GM12864 (cell line): Measurements from ENCODE around the gene RUNDC1.

Source experiments
- DNase-seq: peaks from one replicate; pipeline ENCODE4 v3.0.0-alpha.2; 2011; ENCODE audit warnings: low read depth
- H3K4me3 ChIP-seq: 2 replicates; pipeline ENCODE4 v1.5.1; 2011; ENCODE audit warnings: mild to moderate bottlenecking, low read depth, low read length, control low read depth
- CTCF ChIP-seq: IDR thresholded peaks from 2 replicates; pipeline ENCODE4 v1.5.1; 2011; ENCODE audit warnings: low read depth, mild to moderate bottlenecking, moderate library complexity, low read length, control low read depth, inconsistent platforms; ENCODE audit errors: missing control alignments

The RUNDC1 gene

GRCh38 chr17:43015579-43015978, 35.2 kb downstream of the RUNDC1 start:
- H3K4me3 ChIP-seq = no peak overlapping the region
- TF ChIP-seq CTCF = no peak
- DNase-seq = no peak

GRCh38 chr17:43016216-43016615, 35.9 kb downstream of the RUNDC1 start:
- TF ChIP-seq CTCF = no peak
- DNase-seq = no peak
- no peak overlapping the region for H3K4me3 ChIP-seq

GRCh38 chr17:43018008-43018853, 37.9 kb downstream of the RUNDC1 start:
- no peak for TF ChIP-seq CTCF
- no peak for DNase-seq
- H3K4me3 ChIP-seq = no peak overlapping the region

GRCh38 chr17:43018932-43019331, 38.6 kb downstream of the RUNDC1 start:
- DNase-seq = no peak
- H3K4me3 ChIP-seq = no peak overlapping the region
- no peak for TF ChIP-seq CTCF

- H3K4me3 ChIP-seq = no peak overlapping the region
- no peak for DNase-seq
- TF ChIP-seq CTCF = no peak
Measured at GRCh38 chr17:43019418-43019817, 39.1 kb downstream of the RUNDC1 start.

GRCh38 chr17:43020030-43020621, 39.8 kb downstream of the RUNDC1 start:
- no peak for TF ChIP-seq CTCF
- DNase-seq = no peak
- no peak overlapping the region for H3K4me3 ChIP-seq
